Measurements from ENCODE around the gene SLC35G3.

GRCh38 chr17:35188111-35188510 lies 6.1 kb downstream of the SLC35G3 start:
- TF ChIP-seq, protein P1, sequence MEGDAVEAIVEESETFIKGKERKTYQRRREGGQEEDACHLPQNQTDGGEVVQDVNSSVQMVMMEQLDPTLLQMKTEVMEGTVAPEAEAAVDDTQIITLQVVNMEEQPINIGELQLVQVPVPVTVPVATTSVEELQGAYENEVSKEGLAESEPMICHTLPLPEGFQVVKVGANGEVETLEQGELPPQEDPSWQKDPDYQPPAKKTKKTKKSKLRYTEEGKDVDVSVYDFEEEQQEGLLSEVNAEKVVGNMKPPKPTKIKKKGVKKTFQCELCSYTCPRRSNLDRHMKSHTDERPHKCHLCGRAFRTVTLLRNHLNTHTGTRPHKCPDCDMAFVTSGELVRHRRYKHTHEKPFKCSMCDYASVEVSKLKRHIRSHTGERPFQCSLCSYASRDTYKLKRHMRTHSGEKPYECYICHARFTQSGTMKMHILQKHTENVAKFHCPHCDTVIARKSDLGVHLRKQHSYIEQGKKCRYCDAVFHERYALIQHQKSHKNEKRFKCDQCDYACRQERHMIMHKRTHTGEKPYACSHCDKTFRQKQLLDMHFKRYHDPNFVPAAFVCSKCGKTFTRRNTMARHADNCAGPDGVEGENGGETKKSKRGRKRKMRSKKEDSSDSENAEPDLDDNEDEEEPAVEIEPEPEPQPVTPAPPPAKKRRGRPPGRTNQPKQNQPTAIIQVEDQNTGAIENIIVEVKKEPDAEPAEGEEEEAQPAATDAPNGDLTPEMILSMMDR (IDR thresholded peaks at IDR 0.05), result no peak
- no peak for TF ChIP-seq POLR2A (IDR thresholded peaks at IDR 0.05)

Measured in lower leg skin (tissue), 3 donors.